Endothelial cell of umbilical vein (primary cell): ENCODE data around the gene SAXO1. TPM values are rescaled to one million over a fixed set of nuclear protein-coding genes. Genes with fewer than 3 reads are reported as not detected.

ENCODE experiments used
- BruUV-seq: library from RNA; stranded (reverse); fragments of 400-500 nt; replicated peaks from 2 replicates; lab custom pipeline; 2021; lab: Mats Ljungman, UMichigan
- CTCF ChIA-PET: fragments of 300-600, 350-600 bp; sonication (Branson Sonifier 250); formaldehyde crosslinking; loops from one replicate; lab custom pipeline; 2021; ENCODE audit warnings: antibody characterized with exemption, inconsistent platforms; lab: Charles Lee
- POLR2A ChIA-PET: fragments of 300-600, 350-600 bp; sonication (Branson Sonifier 250); formaldehyde crosslinking; loops from one replicate; lab custom pipeline; 2021; ENCODE audit warnings: antibody characterized with exemption, inconsistent platforms; lab: Charles Lee
- DNase-seq: peaks from one replicate; pipeline ENCODE4 v3.0.0-alpha.2; 2011; ENCODE audit warnings: low read depth, low spot score
- FAIRE-seq: peaks from 2 replicates; lab custom pipeline; 2011; peaks lifted over from hg19 to GRCh38; lab: Jason Lieb, UNC
- H2AFZ ChIP-seq: 2 replicates; pipeline ENCODE4 v1.6.0; 2012; ENCODE audit warnings: low read depth, low read length, control low read depth, inconsistent platforms
- H3K27ac ChIP-seq: 2 replicates; pipeline ENCODE4 v1.5.1; 2011; ENCODE audit warnings: low read depth, mild to moderate bottlenecking, control low read depth, low read length, moderate library complexity; ENCODE audit not compliant: insufficient read depth
- H3K27me3 ChIP-seq, 2 experiments: 2 replicates each; pipeline versions ENCODE4 v1.6.0 to v1.6.1; 2011; ENCODE audit warnings: low read length in 2 of 2, mixed read lengths in 1 of 2; ENCODE audit not compliant: control insufficient read depth in 2 of 2, insufficient read depth in 2 of 2
- H3K36me3 ChIP-seq, 2 experiments: 2 replicates in 1 of 2; 3 replicates in 1 of 2; pipeline ENCODE4 v1.5.1; 2011; ENCODE audit warnings: low read length in 2 of 2, mild to moderate bottlenecking in 1 of 2, moderate library complexity in 1 of 2; ENCODE audit not compliant: control insufficient read depth in 2 of 2, insufficient read depth in 2 of 2; ENCODE audit errors: extremely low read depth in 1 of 2
- H3K4me1 ChIP-seq: 3 replicates; pipeline ENCODE4 v1.5.1; 2011; ENCODE audit warnings: mild to moderate bottlenecking, low read length; ENCODE audit not compliant: control insufficient read depth, insufficient read depth; ENCODE audit errors: extremely low read depth
- H3K4me2 ChIP-seq: 2 replicates; pipeline ENCODE4 v1.6.1; 2011; ENCODE audit warnings: low read length, control low read depth, mixed read lengths; ENCODE audit not compliant: insufficient read depth
- H3K4me3 ChIP-seq, 3 experiments: fragments of 200-600 bp in 1 of 3; sonication (generic), shearing (Covaris generic) in 1 of 3; replicated peaks in 1 of 3; 2 replicates each; pipeline ENCODE4 v1.5.1; 2011 to 2016; ENCODE audit warnings: control low read depth in 3 of 3, low read length in 3 of 3, mild to moderate bottlenecking in 2 of 3, inconsistent platforms in 1 of 3, low read depth in 1 of 3, moderate library complexity in 1 of 3; ENCODE audit not compliant: insufficient read depth in 1 of 3
- H3K79me2 ChIP-seq: 2 replicates; pipeline ENCODE4 v1.6.0; 2012; ENCODE audit warnings: low read length, inconsistent platforms; ENCODE audit not compliant: control insufficient read depth, insufficient read depth
- H3K9ac ChIP-seq: replicated peaks from 2 replicates; pipeline ENCODE3; 2011; ENCODE audit warnings: low read length, control low read depth; ENCODE audit not compliant: insufficient read depth; ENCODE audit errors: extremely low read depth
- H3K9me1 ChIP-seq: replicated peaks from 3 replicates; pipeline ENCODE4 v1.6.0; 2011; ENCODE audit warnings: mild to moderate bottlenecking, low read length; ENCODE audit not compliant: control insufficient read depth, insufficient read depth; ENCODE audit errors: extremely low read depth
- H3K9me3 ChIP-seq: replicated peaks from 2 replicates; pipeline ENCODE4 v1.5.1; 2012; ENCODE audit warnings: low read length, inconsistent platforms; ENCODE audit not compliant: control insufficient read depth, insufficient read depth
- H4K20me1 ChIP-seq: replicated peaks from 2 replicates; pipeline ENCODE3; 2011; ENCODE audit warnings: mild to moderate bottlenecking, low read length; ENCODE audit not compliant: control insufficient read depth, insufficient read depth; ENCODE audit errors: extremely low read depth
- CTCF ChIP-seq, 2 donors: IDR thresholded peaks; 1 replicate in 1 of 2; 2 replicates in 1 of 2; pipeline ENCODE4 v1.5.1; 2011; ENCODE audit warnings: low read length in 2 of 2, mild to moderate bottlenecking in 2 of 2, moderate library complexity in 2 of 2, control low read depth in 1 of 2, inconsistent platforms in 1 of 2, low read depth in 1 of 2; ENCODE audit not compliant: insufficient read depth in 1 of 2; ENCODE audit errors: extremely low read depth in 1 of 2
- FOS ChIP-seq: IDR thresholded peaks from 2 replicates; pipeline ENCODE4 v1.6.1; 2011; ENCODE audit warnings: mild to moderate bottlenecking, low read length, moderate library complexity, borderline replicate concordance; ENCODE audit not compliant: insufficient read depth
- GATA2 ChIP-seq: IDR thresholded peaks from 2 replicates; pipeline ENCODE4 v1.7.0; 2011; ENCODE audit warnings: low read depth, mild to moderate bottlenecking, moderate library complexity, mixed read lengths, low read length; ENCODE audit not compliant: insufficient read length, insufficient read depth
- MYC ChIP-seq: IDR thresholded peaks from one replicate; pipeline ENCODE4 v1.6.1; 2011; ENCODE audit warnings: mild to moderate bottlenecking, low read depth, low read length
- POLR2AphosphoS5 ChIP-seq: IDR thresholded peaks from 2 replicates; pipeline ENCODE4 v1.6.1; 2012; ENCODE audit warnings: low read depth, mild to moderate bottlenecking, control low read depth, low read length, moderate library complexity; ENCODE audit not compliant: insufficient read depth
- dilution Hi-C: fragments of 300-500 bp; cut with MboI; formaldehyde crosslinking; loops from one replicate; pipeline ENCODE4 v1.15.0; 2019; ENCODE audit warnings: low sequenced_read_pairs; ENCODE audit not compliant: extremely low pct_ligation_motif_present
- intact Hi-C: fragments of 100-400 bp; cut with micrococcal nuclease; formaldehyde crosslinking; loops from one replicate; pipeline ENCODE4 v1.10.0; 2022
- polyA plus RNA-seq, 4 experiments: library from polyadenylated mRNA; depleted of rRNA in 3 of 4; stranded (reverse) in 3 of 4; unstranded in 1 of 4; fragments of >200 nt; gene quantifications; 2 replicates each; pipeline versions ENCODE4 v1.2.1 to v1.2.3, GENCODE V29; 2011 to 2012; ENCODE audit warnings: missing spikeins in 1 of 4
- total RNA-seq: library from RNA; stranded (reverse); gene quantifications from 2 replicates; pipeline ENCODE4 v1.2.3, GENCODE V29; 2021

Gene SAXO1
- total and polyA plus RNA-seq, 2 donors (not counting 3 experiments of a cell fraction or from before 2014, with no cell fraction given): not detected

GRCh38 chr9:18887546-18887945 lies 145.5 kb downstream of the SAXO1 start:
- dilution Hi-C loops: no loop called here
- POLR2A ChIA-PET: no interaction called here

GRCh38 chr9:18881758-18882157 lies 151.3 kb downstream of the SAXO1 start:
- CTCF ChIA-PET: no interaction called here
- Histone ChIP-seq H3K9me1 (no peaks in the 10 kb centered on the region), H3K27ac (no peak overlapping the region), H3K4me1 (no peaks in the 10 kb centered on the region), H3K79me2 (no peaks in the 10 kb centered on the region), H3K36me3 (no peaks in the 10 kb centered on the region), H3K9me3 (no peaks in the 10 kb centered on the region), H4K20me1 (no peaks in the 10 kb centered on the region), H3K4me2 (no peak overlapping the region), H3K27me3 (no peaks in the 10 kb centered on the region), H2AFZ (no peak overlapping the region), H3K4me3 (no peak overlapping the region), H3K9ac (no peak overlapping the region)
- intact Hi-C loops (no loop called here), dilution Hi-C loops (no loop called here)
- no peak for FAIRE-seq
- no peak for DNase-seq
- POLR2A ChIA-PET: no interaction called here
- no TSS peak for BruUV-seq
- TF ChIP-seq MYC (no peak), FOS (no peak), GATA2 (no peak), CTCF (IDR thresholded peaks at IDR 0.05; ENCODE audit: extremely low read depth in 1 of 2, insufficient read depth in 1 of 2, low read depth in 1 of 2, low read length in 2 of 2) (no peak), POLR2AphosphoS5 (no peak)

More at GRCh38 chr9:18887546-18887945, 145.5 kb downstream of the SAXO1 start:
- Histone ChIP-seq H3K4me1 (no peaks in the 10 kb centered on the region), H3K4me2 (no peak overlapping the region), H3K9me3 (no peaks in the 10 kb centered on the region), H3K27me3 (no peaks in the 10 kb centered on the region), H2AFZ (no peak overlapping the region), H3K79me2 (no peaks in the 10 kb centered on the region), H3K27ac (no peak overlapping the region), H3K9me1 (no peaks in the 10 kb centered on the region), H3K9ac (no peak overlapping the region), H4K20me1 (no peaks in the 10 kb centered on the region), H3K4me3 (no peak overlapping the region), H3K36me3 (no peaks in the 10 kb centered on the region)
- CTCF ChIA-PET: no interaction called here
- FAIRE-seq: no peak
- BruUV-seq: no TSS peak
- DNase-seq: no peak
- TF ChIP-seq FOS: no peak
- intact Hi-C loops: no loop called here
